GM11168 (cell line): Measurements from ENCODE around the gene VTN.

ENCODE experiments used
- in situ Hi-C: fragments of 300-500 bp; cut with MboI; formaldehyde crosslinking; loops from one replicate; pipeline ENCODE4 v1.12.0; 2022; ENCODE audit warnings: low sequenced_read_pairs; ENCODE audit not compliant: unreplicated experiment

The VTN gene

DNA sequence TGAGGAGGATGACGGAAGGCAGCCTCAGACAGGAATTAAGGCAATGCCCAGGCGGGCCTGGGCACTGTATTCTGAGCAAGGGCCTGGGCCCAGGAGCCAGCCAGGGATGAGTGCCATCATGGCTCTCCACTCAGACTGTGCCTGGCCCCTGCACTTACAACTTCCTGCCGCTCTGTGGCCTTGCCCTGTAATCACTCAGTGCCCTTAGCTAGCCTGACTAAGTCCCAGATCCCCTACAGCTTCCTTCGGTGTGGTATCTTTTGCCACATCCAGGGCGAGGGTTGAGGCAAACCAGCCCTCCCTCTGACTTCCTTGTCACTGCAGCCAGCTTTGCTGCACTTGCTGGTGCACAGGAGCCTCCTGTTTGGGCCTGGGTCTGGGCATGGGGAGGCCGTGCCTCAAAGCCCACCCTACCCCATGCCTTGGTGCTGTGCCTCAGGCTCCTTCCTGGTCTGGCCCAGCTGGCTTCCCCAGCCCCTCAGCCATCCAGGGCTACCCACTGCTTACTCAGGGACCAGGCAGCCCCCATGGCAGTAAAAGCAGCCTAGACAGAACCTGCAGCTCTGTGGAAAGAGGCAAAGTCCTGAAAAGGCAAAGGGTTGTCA is 26.6 kb upstream of the VTN start:
- in situ Hi-C loops: no loop called here

DNA sequence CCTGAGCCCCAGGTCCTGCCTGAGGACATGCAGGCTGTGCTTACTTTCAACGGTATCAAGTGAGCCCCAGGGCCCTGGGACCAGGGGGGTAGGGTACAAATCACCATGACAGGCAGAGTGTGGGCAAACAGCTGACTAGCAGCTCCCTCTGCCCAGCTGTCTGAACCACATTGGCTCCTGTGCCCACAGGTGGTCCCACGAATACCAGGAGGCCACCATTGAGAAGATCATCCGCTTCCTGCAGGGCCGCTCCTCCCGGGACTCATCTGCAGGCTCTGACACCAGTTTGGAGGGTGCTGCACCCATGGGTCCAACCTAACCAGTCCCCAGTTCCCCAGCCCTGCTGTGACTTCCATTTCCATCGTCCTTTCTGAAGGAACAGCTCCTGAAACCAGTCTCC is 25.9 kb upstream of the VTN start:
- in situ Hi-C loops: no loop called here

DNA sequence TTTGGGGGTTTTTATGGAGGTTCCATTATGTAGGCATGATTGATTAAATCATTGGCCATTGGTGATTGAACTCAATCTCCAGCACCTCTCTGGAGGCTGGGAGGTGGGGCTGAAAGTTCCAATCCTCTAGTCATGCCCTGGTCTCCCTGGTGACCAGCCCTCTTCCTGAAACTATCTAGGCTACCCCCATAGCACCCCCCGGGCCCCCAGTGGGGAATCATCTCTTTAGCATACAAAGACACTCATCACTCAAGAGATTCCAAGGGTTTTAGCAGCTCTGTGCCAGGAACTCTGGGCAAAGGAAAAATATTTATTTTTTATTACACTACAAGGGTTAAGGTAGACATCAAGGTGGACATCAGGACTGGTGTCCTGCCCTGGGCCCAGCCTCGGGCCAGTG is 25.3 kb upstream of the VTN start:
- in situ Hi-C loops: no loop called here

DNA sequence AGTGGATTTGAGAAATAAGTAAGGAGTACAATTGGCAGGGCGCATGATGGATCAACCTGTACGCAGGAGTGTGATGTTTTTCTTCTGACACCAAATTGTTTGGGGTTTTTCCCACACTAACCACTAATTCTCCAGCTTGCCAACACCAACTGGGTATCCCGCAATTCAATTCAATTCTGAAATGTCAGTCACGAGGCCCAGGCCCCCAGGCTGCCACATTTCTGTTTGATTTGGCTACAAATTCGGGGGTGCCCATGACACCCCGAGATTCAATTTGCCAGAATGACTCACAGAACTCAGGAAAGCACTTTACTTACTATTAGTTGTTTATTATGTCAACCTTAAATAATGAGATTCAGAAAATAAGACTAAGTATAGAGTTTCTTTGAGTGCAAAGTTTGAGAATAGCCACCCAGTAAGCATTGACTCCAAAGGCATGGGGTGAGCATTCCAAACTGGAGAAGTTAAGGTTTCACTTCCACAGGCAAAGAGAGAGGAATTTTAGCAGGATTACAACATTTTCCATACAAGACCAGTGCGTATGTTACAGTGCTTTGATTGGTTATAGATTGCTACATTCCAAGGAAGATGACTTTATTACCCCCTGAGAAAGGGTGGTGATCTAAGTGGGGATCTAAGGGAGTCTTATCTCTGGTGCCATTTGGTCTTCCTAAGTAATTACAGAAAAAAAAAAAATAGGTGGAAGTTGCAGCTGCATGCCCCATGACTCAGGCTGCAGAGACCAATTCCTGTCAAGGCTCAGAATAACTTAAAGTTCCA is 24.4 kb upstream of the VTN start:
- in situ Hi-C loops: no loop called here

DNA sequence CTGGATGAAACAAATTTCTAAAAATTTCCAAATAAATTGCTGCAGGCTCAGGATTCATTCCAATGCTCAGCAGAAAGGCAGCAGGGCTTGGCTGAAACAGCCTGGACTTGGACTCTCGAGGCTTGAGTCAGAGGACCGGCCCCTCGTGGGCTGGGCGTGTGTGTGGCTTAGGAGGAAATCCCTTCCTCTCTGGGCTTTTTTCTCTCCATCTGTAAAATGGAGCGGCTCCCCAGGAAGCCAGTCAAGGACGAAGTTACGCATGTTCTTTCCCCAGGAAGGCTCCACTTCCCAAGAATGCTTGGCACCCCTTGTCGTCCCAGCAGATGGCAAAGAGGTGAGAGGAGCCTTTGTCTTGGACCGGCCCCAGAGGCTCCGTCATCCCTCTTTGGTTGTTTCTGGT is 22.4 kb upstream of the VTN start:
- in situ Hi-C loops: no loop called here

DNA sequence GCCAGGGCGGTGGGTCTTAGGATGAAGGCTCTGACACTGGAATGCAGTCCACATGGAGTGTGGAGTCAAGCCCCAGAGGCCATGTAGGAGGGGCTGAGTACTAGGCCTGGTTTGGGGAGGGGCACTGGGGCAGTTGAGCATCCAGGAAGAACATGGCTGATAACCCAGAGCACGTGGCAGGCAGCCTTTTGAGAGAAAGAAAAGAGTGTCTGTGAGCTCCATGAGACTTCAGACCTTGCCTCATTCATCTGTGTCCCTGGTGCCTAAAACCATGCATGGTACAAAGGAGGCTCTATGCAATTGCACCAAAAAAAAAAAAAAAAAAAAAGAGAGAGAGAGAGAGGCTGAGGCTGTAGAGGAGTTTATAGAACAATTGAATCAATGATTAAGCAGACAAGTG is 21.3 kb upstream of the VTN start:
- in situ Hi-C loops: no loop called here

DNA sequence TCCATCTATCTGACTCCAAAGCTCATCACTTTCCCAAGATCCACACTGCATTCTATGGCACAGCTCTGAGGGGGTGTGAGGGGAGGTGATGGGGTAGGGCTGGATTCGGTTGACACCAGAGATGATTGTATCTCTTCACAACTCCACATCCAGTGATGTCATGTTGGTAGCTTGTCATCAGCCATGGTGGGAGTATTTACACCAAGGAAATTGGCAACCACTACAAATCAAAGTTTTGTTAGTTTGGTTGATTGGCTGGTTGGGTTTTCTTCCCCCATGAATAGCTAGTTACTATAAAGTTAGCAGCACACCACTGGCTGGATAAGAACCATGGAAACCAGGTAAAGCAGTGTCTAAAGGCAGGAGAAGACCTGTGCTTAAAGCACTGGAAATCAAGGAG is 20.9 kb upstream of the VTN start:
- in situ Hi-C loops: no loop called here

DNA sequence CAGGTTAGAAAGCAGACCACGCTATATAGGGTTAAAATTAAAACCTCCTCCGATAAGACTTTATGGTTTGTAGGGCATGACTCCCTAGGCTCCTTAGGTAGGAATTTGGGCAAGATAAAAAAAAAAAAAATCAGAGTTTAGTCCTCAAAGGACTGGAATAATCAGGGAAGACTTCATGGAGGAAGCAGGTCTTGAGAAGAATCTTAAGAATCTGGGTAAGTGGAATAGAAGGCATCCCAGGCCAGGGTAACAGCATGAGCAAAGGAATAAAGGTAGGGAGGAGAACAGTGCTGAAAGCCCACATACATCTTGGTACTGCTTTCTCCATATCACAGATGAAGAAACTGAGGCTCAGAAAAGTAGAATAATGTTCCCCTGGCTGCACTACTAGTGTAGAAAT is 20.5 kb upstream of the VTN start:
- in situ Hi-C loops: no loop called here

DNA sequence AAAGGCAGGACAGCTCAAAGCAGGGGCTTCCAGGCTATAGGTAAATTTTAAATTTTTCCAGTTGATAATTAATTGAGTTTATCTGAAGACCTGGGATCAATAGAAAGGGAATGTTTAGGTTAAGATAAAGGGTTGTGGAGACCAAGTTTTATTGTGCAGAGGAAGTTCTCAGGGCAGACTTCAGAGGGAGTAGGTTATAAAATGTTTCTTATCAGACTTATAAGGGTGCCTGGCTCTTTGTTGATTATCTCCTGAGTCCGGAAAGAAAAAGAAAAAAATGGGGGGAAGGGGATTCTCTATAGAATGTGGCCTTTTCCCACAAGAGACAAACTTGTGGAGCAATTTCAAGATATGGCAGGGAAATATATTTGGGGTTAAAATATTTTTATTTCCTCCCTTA is 20.0 kb upstream of the VTN start:
- in situ Hi-C loops: no loop called here

DNA sequence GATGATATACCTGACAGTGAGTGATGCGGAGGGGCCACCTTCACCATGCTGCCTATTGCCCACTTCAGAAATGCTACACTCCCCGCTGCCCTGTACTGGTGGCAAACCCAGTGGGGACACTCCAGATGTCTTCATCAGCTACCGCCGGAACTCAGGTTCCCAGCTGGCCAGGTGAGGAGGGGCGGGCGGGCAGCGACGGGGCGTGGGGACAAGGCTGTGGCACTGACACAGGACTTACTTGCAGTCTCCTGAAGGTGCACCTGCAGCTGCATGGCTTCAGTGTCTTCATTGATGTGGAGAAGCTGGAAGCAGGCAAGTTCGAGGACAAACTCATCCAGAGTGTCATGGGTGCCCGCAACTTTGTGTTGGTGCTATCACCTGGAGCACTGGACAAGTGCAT is 18.0 kb upstream of the VTN start:
- in situ Hi-C loops: no loop called here

DNA sequence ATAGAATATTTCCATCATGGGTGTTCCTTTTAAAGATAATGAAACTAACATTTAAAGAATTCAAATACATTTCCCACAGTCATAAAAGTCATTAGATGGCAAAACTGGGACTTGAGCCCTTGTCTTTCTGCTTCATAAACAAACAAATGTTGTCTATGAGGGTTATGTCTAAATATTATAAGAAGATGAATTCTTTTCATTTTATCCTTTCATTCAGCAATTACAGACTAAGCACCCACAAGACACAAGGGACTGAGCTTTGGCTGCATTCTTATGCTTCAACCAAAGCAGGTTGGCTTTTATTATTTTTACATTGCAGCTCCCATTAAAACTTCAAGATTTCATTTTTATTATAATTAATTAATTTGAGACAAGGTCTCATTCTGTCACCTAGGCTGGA is 16.3 kb upstream of the VTN start:
- in situ Hi-C loops: no loop called here

DNA sequence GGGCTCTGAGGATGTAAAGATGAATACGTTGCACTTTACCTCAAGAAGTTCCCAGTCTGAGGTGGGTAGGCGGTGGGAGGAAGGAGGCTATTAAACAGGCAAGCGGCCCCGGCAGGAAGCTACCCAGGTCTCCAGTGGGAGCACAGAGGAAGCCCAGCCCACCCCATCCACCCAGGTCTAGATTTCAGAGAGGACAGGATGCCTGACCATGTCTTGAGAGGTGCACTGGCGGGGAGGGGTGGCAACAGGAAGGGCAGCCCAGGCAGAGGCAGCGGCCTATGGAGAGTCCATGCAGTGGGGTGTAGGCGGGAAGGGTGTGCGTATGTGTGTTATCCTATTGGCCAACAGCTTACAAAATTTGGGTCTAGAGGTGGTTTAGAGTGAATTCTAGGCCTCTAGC is 15.3 kb upstream of the VTN start:
- in situ Hi-C loops: no loop called here

DNA sequence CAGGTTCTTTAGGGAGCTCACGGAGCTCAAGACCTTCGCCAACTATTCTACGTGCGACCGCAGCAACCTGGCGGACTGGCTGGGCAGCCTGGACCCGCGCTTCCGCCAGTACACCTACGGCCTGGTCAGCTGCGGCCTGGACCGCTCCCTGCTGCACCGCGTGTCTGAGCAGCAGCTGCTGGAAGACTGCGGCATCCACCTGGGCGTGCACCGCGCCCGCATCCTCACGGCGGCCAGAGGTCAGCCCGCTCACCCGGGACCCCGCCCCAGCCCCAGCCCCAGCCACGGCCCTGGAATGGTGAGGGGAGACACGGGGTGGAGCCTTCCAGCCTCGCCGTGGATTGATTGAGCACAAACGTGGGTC is 14.9 kb upstream of the VTN start:
- in situ Hi-C loops: no loop called here

DNA sequence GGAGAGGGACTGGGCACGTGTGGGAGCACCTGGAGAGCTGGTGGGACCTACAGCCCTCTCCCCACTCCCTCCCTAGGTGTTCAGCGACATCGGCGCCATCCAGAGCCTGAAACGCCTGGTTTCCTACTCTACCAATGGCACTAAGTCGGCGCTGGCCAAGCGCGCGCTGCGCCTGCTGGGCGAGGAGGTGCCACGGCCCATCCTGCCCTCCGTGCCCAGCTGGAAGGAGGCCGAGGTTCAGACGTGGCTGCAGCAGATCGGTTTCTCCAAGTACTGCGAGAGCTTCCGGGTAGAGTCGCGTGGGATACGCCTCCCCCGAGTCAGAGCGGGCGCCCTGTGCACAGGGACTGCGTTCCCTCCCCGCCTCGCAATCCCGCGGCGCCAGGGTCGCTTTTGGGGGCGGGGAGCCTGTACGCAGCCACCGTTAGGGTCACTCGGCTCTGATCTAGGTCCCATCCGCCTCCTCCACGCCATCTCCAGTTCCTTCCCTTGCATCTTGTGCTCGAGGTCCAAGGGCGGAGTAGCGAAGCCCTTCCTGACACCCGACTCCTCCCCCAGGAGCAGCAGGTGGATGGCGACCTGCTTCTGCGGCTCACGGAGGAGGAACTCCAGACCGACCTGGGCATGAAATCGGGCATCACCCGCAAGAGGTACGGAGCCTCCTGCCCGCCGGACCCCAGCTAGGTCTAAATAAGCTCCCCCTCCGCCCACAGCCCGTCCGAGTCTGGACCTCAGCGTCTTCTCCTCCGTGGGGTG is 14.4 kb upstream of the VTN start:
- in situ Hi-C loops: loop anchor here (5.0 kb wide), 1 partner anchor 33 kb away; no protein-coding TSS in a partner anchor

DNA sequence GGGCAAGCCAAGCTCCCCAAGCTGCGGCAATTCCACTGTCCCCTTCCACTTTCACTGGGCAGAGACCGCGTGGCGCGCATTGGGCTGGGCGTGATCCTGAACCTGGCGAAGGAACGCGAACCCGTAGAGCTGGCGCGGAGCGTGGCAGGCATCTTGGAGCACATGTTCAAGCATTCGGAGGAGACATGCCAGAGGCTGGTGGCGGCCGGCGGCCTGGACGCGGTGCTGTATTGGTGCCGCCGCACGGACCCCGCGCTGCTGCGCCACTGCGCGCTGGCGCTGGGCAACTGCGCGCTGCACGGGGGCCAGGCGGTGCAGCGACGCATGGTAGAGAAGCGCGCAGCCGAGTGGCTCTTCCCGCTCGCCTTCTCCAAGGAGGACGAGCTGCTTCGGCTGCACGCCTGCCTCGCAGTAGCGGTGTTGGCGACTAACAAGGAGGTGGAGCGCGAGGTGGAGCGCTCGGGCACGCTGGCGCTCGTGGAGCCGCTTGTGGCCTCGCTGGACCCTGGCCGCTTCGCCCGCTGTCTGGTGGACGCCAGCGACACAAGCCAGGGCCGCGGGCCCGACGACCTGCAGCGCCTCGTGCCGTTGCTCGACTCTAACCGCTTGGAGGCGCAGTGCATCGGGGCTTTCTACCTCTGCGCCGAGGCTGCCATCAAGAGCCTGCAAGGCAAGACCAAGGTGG is 11.2 kb upstream of the VTN start:
- in situ Hi-C loops: loop anchor here (5.0 kb wide), 1 partner anchor 36 kb away; no protein-coding TSS in a partner anchor

DNA sequence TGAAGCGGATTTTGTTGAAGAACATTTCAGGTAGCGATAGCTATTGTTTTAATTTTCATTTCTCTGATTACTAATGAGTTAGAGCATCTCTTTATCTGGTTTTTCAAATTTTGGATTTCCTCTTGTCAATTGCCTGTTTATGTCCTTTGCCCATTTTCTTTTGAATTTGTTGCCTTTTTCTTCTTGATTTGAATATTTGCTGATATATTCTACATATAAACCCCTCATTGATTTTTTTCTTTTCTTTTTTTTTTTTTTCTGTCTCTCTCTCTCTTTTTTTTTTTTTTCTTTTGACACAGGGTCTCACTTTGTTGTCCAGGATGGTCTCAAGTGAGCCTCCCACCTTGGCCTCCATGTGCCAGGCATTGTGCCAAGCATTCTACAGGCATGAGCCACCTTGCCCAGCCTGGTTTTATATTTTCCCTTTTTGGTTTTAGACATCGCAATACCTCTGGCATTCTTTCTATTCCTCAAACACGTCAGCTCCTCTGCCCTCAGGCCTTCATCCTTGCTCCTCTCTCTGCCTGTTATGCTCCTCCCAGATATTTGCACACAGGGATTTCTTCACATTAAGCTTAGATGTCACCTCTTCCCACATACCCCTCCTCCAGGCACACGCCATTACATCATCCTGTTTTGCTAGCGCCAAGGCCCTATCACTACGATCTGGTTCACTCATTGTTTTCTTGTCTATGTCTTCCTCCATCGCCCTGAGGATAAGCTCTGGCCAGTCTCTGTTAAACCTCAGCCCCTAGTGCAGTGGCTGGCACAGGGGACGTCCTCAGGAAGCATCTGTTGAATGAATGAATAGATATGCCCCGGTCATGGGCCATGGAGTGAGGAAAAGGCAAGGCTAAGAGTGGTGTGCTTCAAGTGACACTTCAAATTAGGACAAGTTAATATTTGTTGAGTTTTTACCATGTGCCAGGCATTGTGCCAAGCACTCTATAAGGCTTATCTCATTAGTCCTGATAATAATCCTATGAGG is 10.0 kb upstream of the VTN start:
- in situ Hi-C loops: loop anchor here (5.0 kb wide), 1 partner anchor 37 kb away; no protein-coding TSS in a partner anchor

DNA sequence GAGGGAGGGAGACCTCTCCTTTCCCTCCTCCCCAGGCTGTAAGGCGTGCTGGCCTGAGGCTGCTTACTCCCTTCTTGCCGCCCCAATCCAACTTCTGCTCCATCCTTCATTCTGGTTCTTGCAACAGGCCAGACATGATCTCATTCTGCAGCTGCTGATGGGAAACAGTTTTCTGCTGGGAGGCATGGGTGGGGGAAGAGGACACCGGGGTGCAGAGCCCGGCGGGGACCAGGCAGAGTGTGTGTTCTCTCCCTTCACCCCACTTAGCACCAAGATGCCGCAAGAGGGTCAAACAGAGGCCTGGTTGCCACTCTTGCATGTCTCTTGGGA is 2.8 kb upstream of the VTN start:
- in situ Hi-C loops: no loop called here

DNA sequence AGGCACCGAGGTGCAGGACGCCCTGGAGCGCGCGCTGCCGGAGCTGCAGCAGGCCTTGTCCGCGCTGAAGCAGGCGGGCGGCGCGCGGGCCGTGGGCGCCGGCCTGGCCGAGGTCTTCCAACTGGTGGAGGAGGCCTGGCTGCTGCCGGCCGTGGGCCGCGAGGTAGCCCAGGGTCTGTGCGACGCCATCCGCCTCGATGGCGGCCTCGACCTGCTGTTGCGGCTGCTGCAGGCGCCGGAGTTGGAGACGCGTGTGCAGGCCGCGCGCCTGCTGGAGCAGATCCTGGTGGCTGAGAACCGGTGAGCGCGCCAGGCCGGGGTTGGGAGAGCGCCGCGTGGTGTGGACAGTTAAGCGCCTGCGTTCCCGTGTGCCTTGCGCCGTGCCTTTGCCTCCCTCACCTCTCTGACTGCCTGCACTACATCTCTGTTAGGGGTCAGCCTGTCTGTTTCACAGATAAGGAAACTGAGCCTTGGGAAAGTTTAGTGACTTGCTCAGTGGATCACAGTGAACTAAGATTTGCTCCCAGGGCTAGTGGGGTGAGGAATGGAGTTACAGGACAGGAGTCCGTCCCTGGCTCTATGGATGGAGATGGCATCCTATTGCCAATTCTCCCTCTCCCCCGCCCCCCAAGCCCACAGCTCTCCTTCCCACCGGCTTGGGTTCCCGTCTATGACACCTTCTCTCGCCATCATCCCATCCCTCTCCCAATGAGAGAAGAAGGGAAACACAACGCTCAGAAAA is 2.3 kb upstream of the VTN start:
- in situ Hi-C loops: no loop called here
